ENCODE data around the gene HDAC3.
A peak's percentile ranks its signal among the peaks of the same experiment; 100 is the strongest.

HDAC3 gene

GRCh38 chr5:141636413-141637122, at the start of gene HDAC3, which contains the start of gene RELL2:
TSS of gene HDAC3 (minus strand) at chr5:141636849. CDS start at chr5:141636790, 59 bp downstream.
TSS of gene RELL2 (plus strand) at chr5:141636997. CDS start at chr5:141638226, 1,229 bp downstream.
- DNase-seq = peak; percentile 90

- no peak for DNase-seq
These were observed 48.9 kb upstream of the HDAC3 start for GRCh38 chr5:141685591-141685990.

- no peak for DNase-seq
These were observed 47.0 kb upstream of the HDAC3 start for GRCh38 chr5:141683596-141684141.

- DNase-seq = peak; percentile 63
These were observed 45.3 kb upstream of the HDAC3 start, which contains the start of gene ARAP3 for GRCh38 chr5:141681695-141682641. TSS of gene ARAP3 (minus strand) at chr5:141682230. CDS start at chr5:141680486, 1,744 bp downstream.

DNA sequence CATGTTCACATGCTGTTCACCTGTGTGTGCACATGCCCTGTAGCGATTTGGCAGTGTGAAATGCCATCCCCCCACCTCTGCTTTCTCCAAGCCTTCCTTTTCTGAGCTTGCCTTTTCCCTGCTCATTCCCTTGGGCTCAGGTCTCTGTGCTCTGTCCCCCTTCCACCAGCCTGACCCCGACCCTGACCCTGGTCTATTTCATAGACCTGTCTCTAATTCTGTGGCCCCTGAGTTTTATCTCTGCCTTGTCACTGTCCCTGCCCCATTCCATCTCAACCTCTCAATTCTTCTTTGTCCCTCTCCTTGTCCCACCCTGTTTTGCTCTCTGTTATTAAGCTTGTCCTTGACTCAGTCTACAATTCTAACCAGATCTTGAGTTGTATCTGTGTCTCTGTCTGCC, 44.6 kb upstream of the HDAC3 start:
- DNase-seq = no peak

GRCh38 chr5:141680751-141681201, 44.1 kb upstream of the HDAC3 start:
- no peak for DNase-seq

GRCh38 chr5:141680178-141680577, 43.5 kb upstream of the HDAC3 start:
- no peak for DNase-seq

DNA sequence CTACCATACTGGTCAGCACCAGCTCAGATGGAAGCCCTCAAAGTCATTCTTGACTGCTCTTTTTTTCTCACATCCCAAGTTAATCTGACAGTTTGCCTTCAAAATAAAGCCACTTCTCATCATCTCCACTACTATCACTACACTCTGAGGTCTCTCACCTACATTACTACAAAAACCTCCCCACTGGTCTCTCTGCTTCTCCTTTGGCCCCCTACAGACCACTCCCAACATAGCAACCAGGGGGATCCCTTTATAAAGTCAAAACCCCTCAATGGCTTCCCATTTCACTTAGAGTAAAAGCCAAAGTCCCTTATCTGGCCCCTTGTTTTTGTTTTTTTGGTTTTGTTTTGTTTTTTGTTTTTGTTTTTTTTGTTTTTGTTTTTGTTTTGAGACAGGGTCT, 40.8 kb upstream of the HDAC3 start:
- no peak for DNase-seq

DNA sequence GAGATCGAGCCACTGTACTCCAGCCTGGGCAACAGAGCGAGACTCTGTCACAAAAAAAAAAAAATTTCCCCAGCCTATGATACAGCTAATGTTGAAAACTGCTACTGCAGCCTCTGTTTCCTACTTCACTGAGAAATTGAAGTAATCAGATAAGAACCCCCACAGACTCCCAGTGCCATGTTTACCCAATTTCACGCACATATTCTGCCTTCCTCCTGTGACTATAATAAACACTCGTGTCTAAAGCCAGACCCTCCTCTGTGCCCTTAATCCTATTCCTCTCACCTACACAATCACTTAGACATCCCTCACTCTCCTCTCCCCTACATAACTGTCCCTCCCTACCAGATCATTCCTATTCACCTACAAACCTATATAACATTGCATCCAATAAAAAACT, 39.0 kb upstream of the HDAC3 start:
- no peak for DNase-seq

- DNase-seq = no peak
These were observed 38.1 kb upstream of the HDAC3 start for GRCh38 chr5:141674747-141675146.

- no peak for DNase-seq
These were observed 36.5 kb upstream of the HDAC3 start for GRCh38 chr5:141672841-141673813.

GRCh38 chr5:141672071-141672840, 35.6 kb upstream of the HDAC3 start:
- DNase-seq = no peak

DNA sequence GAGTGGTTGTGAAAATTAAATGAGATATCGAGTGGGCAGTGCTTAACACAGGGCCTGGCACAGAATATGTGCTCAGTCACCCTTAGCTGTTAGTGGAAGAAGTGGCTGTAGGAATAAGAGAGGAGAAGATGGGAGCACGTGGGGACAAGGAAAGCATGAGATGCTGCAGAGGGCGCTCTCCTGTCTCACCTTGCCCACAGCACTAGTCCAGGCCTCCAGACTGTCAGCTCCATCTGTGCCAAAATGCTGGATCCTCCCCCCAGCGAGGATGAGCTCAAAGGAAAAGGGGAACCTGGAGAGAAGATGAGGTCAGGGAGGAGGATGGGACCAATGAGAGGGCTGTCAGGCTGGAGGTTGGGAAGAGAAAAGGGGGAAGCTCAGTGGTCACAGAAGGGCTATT, 32.9 kb upstream of the HDAC3 start:
- no peak for DNase-seq

DNA sequence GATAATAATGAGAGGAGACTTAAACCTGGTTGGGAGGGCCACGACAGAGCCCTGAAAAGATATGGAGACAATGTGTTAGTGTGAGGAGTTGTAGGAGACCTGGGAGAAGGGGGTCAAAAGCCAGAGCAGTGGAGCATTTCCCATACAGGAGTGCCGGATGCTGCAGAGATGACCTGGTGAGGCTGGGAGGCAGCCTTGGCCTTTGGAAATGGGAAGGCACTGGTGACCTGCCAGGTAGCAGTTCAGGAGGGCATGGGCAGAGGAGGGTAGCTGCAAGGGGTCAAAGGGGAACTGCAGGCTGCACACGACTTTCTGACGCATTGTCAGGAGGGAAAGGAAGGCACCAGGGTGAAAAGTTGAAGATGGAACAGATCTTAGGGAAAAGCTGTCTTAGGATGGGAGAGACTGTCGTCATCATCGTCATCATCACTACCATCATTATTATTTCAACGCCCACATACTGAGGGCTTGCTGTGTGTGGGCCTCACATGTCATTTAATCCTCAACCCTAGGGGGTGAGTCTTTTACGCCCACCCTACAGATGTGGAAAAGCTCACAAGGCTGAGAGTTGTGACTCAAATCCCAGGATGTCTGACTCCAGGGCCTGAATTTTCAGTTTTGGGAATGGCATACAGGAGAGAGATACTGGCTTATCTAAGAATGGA, 32.1 kb upstream of the HDAC3 start:
- no peak for DNase-seq

DNA sequence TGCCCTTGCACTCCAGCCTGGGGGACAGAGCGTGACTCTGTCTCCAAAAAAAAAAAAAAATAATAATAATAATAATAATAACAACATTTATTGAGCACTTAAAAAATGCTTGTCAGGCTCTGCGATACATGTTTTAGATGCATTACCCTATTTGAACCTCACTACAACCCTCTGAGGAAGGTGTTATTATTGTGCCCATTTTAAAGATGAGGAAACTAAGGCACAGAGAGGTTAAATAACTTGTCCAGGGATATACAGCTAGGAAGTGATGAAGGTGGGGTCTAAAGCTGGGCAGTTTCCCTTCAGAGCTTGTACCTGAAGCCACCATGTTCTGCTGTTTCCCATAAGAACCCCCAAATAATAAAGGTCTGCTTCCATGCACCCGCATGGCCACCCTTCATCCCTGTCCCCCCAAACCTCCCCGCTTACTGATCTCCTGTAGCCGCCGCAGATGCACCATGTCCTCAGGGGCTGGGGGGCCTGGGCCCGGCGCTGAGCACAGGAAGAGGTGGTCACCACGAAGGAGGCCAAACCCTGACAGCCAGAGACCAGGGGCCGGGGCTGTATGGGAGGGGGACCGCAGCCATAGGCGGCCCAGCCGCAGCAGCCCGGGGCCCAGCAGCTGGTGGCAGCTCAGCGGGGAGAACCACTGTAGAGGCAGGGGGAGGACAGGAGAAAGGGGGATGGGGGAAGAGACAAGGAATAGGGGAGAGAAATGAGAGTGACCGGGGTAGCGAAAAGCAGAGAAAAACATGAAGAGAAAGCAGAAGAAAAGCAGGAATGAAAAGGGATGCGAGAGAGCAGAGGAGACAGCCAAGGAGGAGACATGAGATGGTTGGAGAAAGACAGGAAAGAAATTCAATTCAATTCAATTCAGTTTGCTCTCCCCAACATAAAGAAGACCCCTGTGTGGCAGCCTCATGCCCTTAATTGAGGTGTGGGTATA, 29.6 kb upstream of the HDAC3 start:
- no peak for DNase-seq

DNA sequence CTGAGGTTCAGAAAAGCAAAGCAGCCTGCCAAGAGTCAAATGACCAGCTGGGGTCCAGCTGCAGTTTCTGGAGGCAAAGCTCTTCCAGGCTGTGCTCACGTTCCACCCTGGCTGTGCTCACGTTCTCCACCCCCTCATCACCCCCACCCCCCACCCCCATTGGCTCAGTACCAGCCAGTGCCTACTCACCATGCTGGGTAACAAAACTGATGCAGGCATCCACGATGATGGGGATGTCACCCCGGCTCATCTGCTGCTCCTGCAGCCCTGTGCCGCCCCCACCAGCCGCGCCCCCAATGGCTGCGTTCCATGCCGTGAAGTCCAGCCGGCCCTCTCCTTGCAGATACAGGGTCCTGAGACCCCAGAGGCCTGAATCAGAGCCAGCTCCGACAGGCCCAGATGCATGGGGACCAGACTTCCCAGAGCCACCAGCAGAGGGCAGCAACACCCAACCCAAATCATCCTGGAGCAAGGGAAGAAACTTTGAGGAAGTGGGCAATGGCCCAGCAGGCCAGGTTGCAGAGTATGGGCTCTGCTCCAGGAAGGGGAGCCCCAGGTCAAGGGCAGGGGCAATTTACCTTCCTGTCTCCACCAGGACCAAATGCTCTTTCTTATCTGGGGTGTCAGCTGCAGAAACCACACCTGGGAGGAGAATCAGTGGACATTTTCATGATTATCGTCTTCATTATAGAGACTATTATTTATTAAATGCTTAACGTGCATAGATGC, 28.2 kb upstream of the HDAC3 start:
- peak; percentile 22 for DNase-seq

DNA sequence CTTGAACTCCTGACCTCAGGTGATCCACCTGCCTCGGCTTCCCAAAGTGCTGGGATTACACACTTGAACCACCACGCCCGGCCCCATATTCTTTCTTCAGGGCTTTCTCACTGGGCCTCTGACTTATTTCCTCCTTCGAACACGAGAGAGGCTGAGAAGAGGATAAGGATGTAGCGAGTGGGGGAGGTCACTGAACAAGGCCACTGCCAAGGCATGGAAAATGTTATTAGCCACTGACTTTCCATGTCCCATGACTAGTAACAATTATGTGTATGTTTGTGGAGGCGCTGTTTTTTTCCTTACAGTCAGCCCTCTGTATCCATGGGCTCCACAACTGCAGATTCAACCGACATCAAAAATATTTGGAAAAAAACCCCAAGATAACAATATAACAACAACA, 26.9 kb upstream of the HDAC3 start:
- DNase-seq = no peak

- DNase-seq = no peak
These were observed 25.4 kb upstream of the HDAC3 start for GRCh38 chr5:141662028-141662427.

Data from GOT3 (cell line).